ENCODE data around the gene LUZP4.
"Not testable (repeated sequence)": the region's sequence is repeated elsewhere in the genome, so short reads cannot be mapped to it uniquely, and the experiment has no call there.

Gene LUZP4

GRCh38 chrX:115337491-115338144, 48.1 kb downstream of the LUZP4 start:
- DNase-seq (ENCODE audit: low spot score): no peak

GRCh38 chrX:115339441-115340025, 50.0 kb downstream of the LUZP4 start:
- no peak for DNase-seq (ENCODE audit: low spot score)

DNA sequence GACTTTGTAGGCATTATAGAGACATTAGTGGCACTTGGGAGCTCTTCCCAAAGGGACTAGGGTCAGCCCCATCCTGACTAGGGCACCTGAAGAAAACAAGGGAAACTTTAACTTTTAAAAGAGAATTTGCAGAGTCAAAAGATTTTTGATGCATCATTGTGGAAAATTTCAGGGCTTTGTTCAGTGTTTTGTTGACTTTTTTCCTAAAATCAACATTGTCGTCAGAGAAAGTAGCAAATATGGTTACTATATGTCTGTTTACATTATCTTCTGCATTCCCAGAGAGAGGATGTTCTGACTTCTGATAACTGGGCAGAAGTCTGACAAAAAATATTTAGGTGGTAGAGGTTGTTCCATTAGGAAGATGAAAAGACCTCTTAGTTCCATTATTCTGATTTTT, 51.9 kb downstream of the LUZP4 start:
- DNase-seq (ENCODE audit: low spot score): no peak

GRCh38 chrX:115344885-115345614, 55.5 kb downstream of the LUZP4 start:
- DNase-seq (ENCODE audit: low spot score): peak; percentile 65

- DNase-seq (ENCODE audit: low spot score): no peak
Measured at GRCh38 chrX:115345615-115346014, 56.1 kb downstream of the LUZP4 start.

- not testable (repeated sequence) for DNase-seq (ENCODE audit: low spot score)
Measured at GRCh38 chrX:115346738-115347137, 57.2 kb downstream of the LUZP4 start.

DNA sequence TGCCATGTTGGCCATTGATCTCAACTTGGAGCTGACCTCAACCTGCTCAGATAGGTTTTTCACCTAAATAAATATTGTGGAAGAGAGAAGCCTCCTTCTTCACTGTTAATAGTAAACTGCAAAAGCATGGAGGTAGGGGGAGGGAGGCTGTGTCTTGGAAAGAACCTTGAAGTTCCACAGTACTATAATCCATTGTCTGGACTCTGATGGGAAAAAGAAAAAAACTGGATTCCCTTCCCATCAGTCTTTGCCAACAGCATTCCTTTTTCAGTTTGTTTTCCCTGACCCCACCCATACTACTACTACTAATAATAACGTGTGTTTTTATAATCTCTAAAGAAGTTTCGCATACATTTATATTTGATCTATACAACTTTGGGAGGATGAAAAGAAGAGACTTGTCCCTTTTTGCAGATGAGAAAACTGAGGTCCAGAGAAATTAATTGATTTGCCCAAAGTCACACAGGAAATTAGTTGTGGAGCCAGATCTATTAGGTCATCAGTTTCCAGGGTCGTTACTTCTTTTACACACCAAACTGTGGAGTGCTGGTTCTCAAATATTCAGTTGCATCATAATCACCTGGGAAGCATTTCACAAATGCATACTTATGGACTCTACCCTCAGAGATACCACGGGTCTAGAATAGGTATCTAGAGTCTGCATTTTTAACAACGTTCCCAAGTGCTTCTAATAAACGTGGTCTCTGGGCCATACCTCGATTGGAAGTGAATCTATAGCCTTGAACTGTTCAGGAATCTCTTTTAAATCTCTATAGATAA, 59.1 kb downstream of the LUZP4 start:
- no peak for DNase-seq (ENCODE audit: low spot score)

GRCh38 chrX:115350711-115351381, 61.3 kb downstream of the LUZP4 start:
- no peak for DNase-seq (ENCODE audit: low spot score)

GRCh38 chrX:115356369-115356768, 66.9 kb downstream of the LUZP4 start:
- no peak for DNase-seq (ENCODE audit: low spot score)
